ENCODE measurements around the gene ECD.

DNA sequence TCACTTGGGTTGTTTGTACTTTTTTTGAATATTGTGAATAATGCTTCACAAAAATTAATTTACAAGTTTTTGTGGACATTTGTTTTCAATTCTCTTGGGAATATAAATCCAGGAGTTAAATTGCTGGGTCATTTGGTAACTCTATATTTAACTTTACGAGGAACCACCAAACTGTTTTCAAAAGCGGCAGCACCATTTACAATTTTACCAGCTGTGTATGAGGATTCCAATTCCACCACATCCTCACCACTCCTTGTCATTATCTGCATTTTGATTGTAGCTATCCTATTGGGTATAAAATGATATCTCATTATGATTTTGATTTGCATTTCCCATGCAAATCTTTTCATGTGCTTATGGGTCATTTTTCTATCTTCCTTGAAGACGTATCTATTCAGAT is 61.5 kb downstream of the ECD start:
- TF ChIP-seq, protein P1, sequence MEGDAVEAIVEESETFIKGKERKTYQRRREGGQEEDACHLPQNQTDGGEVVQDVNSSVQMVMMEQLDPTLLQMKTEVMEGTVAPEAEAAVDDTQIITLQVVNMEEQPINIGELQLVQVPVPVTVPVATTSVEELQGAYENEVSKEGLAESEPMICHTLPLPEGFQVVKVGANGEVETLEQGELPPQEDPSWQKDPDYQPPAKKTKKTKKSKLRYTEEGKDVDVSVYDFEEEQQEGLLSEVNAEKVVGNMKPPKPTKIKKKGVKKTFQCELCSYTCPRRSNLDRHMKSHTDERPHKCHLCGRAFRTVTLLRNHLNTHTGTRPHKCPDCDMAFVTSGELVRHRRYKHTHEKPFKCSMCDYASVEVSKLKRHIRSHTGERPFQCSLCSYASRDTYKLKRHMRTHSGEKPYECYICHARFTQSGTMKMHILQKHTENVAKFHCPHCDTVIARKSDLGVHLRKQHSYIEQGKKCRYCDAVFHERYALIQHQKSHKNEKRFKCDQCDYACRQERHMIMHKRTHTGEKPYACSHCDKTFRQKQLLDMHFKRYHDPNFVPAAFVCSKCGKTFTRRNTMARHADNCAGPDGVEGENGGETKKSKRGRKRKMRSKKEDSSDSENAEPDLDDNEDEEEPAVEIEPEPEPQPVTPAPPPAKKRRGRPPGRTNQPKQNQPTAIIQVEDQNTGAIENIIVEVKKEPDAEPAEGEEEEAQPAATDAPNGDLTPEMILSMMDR (conservative IDR thresholded peaks at IDR 0.05; ENCODE audit: low read depth, low read length): no peak
- TF ChIP-seq, protein P2, sequence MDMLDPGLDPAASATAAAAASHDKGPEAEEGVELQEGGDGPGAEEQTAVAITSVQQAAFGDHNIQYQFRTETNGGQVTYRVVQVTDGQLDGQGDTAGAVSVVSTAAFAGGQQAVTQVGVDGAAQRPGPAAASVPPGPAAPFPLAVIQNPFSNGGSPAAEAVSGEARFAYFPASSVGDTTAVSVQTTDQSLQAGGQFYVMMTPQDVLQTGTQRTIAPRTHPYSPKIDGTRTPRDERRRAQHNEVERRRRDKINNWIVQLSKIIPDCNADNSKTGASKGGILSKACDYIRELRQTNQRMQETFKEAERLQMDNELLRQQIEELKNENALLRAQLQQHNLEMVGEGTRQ (IDR thresholded peaks at IDR 0.05; ENCODE audit: low read depth, low read length): no peak
- TF ChIP-seq MAZ (IDR thresholded peaks at IDR 0.05; ENCODE audit: borderline replicate concordance, low read depth, low read length) (no peak), RAD21 (IDR thresholded peaks at IDR 0.05; ENCODE audit: low read length) (no peak)
